ENCODE results near the gene GP1BB.
"Not testable (repeated sequence)": the region's sequence is repeated elsewhere in the genome, so short reads cannot be mapped to it uniquely, and the experiment has no call there.

GP1BB gene

GRCh38 chr22:19693981-19694670 is 29.2 kb upstream of the GP1BB start:
- no peak for DNase-seq (ENCODE audit: low spot score)

GRCh38 chr22:19694696-19695095 is 28.6 kb upstream of the GP1BB start:
- DNase-seq (ENCODE audit: low spot score): no peak

GRCh38 chr22:19696504-19697276 is 26.6 kb upstream of the GP1BB start:
- no peak for DNase-seq (ENCODE audit: low spot score)

- not testable (repeated sequence) for DNase-seq (ENCODE audit: low spot score)
These were observed 25.5 kb upstream of the GP1BB start for GRCh38 chr22:19697871-19698270.

- no peak for DNase-seq (ENCODE audit: low spot score)
These were observed 22.4 kb upstream of the GP1BB start for GRCh38 chr22:19700790-19701419.

GRCh38 chr22:19701420-19702145 is 21.8 kb upstream of the GP1BB start:
- DNase-seq (ENCODE audit: low spot score): no peak

- DNase-seq (ENCODE audit: low spot score): no peak
These were observed 19.5 kb upstream of the GP1BB start for GRCh38 chr22:19703869-19704268.

GRCh38 chr22:19704355-19705015 is 18.9 kb upstream of the GP1BB start:
- DNase-seq (ENCODE audit: low spot score): no peak

- DNase-seq (ENCODE audit: low spot score): no peak
These were observed 18.0 kb upstream of the GP1BB start for GRCh38 chr22:19705181-19705934.

GRCh38 chr22:19706661-19707151 is 16.6 kb upstream of the GP1BB start:
- no peak for DNase-seq (ENCODE audit: low spot score)

GRCh38 chr22:19707347-19708290 is 15.7 kb upstream of the GP1BB start:
- no peak for DNase-seq (ENCODE audit: low spot score)

GRCh38 chr22:19708321-19709011 is 14.9 kb upstream of the GP1BB start:
- DNase-seq (ENCODE audit: low spot score): no peak

GRCh38 chr22:19709063-19709769 is 14.1 kb upstream of the GP1BB start:
- no peak for DNase-seq (ENCODE audit: low spot score)

GRCh38 chr22:19710020-19710768 is 13.1 kb upstream of the GP1BB start:
- DNase-seq (ENCODE audit: low spot score): no peak

GRCh38 chr22:19710769-19711106 is 12.6 kb upstream of the GP1BB start:
- no peak for DNase-seq (ENCODE audit: low spot score)

GRCh38 chr22:19713245-19713644 is 10.1 kb upstream of the GP1BB start:
- DNase-seq (ENCODE audit: low spot score): no peak

- no peak for DNase-seq (ENCODE audit: low spot score)
These were observed 9.6 kb upstream of the GP1BB start for GRCh38 chr22:19713650-19714311.
